ENCODE measurements around the gene SLC25A29.
A peak's percentile ranks its signal among the peaks of the same experiment; 100 is the strongest.
"Not testable (repeated sequence)": the region's sequence is repeated elsewhere in the genome, so short reads cannot be mapped to it uniquely, and the experiment has no call there.

Gene SLC25A29

GRCh38 chr14:100306101-100306997 lies at the start of gene SLC25A29:
SLC25A29 (minus strand) TSS chr14:100306444; CDS start chr14:100306232, 212 bp downstream.
- DNase-seq = peak; percentile 42 to 96 (median 84)

- DNase-seq = no peak
These were observed 44.7 kb upstream of the SLC25A29 start for GRCh38 chr14:100350986-100351385.

- peak in 1 of 14 donors; percentile 43 for DNase-seq
These were observed 44.2 kb upstream of the SLC25A29 start for GRCh38 chr14:100350276-100350926.

- no peak for DNase-seq
These were observed 42.8 kb upstream of the SLC25A29 start for GRCh38 chr14:100348784-100349685.

GRCh38 chr14:100348253-100348729 lies 42.0 kb upstream of the SLC25A29 start:
- DNase-seq = peak in 1 of 14 donors; percentile 58

GRCh38 chr14:100346306-100347091 lies 40.3 kb upstream of the SLC25A29 start:
- DNase-seq = no peak

GRCh38 chr14:100345711-100346110 lies 39.5 kb upstream of the SLC25A29 start:
- DNase-seq = no peak

GRCh38 chr14:100344657-100345056 lies 38.4 kb upstream of the SLC25A29 start:
- DNase-seq = not testable (repeated sequence)

GRCh38 chr14:100342826-100343225 lies 36.6 kb upstream of the SLC25A29 start:
- not testable (repeated sequence) for DNase-seq

- DNase-seq = no peak
These were observed 36.0 kb upstream of the SLC25A29 start for GRCh38 chr14:100342195-100342594.

GRCh38 chr14:100341301-100342031 lies 35.2 kb upstream of the SLC25A29 start:
- peak in 7 of 14 donors; percentile 40 to 59 (median 44) for DNase-seq

- no peak for DNase-seq
These were observed 34.2 kb upstream of the SLC25A29 start for GRCh38 chr14:100340423-100340813.

GRCh38 chr14:100339766-100340422 lies 33.6 kb upstream of the SLC25A29 start:
- no peak for DNase-seq

GRCh38 chr14:100336618-100337530 lies 30.6 kb upstream of the SLC25A29 start:
- no peak for DNase-seq

GRCh38 chr14:100334904-100335303 lies 28.7 kb upstream of the SLC25A29 start:
- DNase-seq = no peak

- DNase-seq = no peak
These were observed 27.6 kb upstream of the SLC25A29 start for GRCh38 chr14:100333827-100334226.

- DNase-seq = no peak
These were observed 27.1 kb upstream of the SLC25A29 start for GRCh38 chr14:100333311-100333710.

GRCh38 chr14:100332797-100333196 lies 26.6 kb upstream of the SLC25A29 start:
- DNase-seq = no peak

GRCh38 chr14:100332071-100332639 lies 25.9 kb upstream of the SLC25A29 start:
- DNase-seq = no peak

All from C1 segment of cervical spinal cord (tissue), 14 donors.